HG03558 (cell line): ENCODE results near the gene ERCC6.

Experiments
- ATAC-seq: cut with Tn5 transposase; IDR thresholded peaks from one replicate; pipeline ENCODE4 v1.9.1; 2021; ENCODE audit warnings: moderate number of reproducible peaks; ENCODE audit not compliant: unreplicated experiment; ENCODE audit errors: extremely low read depth

ERCC6 gene

DNA sequence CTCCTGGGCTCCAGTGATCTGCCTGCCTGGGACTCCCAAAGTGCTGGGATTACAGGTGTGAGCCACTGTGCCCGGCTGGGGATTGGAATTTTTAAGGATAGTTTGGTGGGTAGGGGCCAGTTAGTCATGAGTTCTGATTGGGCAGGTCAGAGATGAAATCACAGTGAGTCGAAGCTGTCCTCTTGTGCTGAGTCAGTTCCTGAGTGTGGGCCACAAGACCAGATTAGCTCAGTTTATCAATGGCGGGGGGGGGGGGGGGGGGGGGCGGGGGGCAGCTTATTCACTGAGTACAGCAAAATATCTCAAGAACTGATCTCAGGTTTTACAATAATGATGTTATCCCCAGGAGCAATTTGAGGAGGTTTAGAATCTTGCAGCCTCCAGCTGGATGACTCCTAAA is 11.6 kb upstream of the ERCC6 start:
- no peak for ATAC-seq

DNA sequence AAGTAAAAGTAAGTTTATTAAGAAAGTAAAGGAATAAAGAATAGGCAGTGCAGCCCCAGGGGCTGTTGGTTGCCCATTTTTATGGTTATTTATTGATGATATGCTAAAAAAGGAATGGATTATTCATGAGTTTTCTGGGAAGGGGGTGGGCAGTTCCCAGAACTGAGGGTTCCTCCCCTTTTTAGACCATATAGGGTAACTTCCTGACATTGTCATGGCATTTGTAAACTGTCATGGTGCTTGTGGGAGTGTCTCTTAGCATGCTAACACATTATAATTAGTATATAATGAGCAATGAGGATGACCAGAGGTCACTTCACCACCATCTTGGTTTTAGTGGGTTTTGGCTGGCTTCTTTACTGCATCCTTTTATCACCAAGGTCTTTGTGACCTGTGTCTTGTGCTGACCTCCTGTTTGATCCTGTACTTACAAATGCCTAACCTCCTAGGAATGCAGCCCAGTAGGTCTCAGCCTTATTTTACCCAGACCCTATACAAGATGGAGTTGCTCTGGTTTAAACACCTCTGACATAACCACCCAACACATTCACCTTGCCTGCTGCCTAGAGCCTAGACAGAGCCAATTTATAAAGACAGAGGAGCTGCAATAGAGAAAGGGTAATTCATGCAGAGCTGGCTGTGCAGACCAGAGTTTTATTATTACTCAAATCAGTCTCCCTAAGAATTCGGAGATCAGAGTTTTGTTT is 10.9 kb upstream of the ERCC6 start:
- ATAC-seq = no peak

DNA sequence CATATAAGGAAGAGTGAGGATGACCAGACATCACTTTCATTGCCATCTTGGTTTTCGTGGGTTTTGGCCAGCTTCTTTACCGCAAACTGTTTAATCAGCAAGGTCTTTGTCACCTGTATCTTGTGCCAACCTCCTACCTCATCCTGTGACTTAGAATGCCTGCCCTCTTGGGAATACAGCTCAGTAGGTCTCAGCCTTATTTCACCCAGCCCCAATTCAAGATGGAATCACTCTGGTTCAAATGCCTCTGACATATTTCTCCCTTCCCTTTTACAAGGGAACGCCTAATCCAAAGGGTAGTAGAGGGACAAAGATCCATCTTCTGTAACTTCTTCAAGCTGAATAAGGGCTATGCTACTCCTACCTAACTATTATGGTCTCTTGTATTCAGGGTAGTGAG is 4.7 kb upstream of the ERCC6 start:
- no peak for ATAC-seq

DNA sequence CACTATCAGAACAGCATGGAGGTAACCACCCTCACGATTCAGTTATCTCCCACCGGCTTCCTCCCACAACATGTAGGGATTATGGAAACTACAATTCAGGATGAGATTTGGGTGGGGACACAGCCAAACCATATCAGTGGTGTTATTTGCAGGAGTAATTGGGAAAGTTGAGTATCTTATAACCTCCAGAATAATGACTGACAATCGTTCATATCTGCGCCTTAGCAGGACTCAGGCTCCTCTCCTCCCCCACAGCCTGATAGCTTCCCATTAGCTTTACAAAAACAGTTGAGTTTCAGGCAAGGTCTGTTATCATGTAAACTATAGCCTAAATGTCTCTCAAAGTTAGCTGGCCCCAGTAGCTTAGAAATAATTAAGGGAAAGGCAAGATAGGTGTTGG is 3.4 kb upstream of the ERCC6 start:
- no peak for ATAC-seq

DNA sequence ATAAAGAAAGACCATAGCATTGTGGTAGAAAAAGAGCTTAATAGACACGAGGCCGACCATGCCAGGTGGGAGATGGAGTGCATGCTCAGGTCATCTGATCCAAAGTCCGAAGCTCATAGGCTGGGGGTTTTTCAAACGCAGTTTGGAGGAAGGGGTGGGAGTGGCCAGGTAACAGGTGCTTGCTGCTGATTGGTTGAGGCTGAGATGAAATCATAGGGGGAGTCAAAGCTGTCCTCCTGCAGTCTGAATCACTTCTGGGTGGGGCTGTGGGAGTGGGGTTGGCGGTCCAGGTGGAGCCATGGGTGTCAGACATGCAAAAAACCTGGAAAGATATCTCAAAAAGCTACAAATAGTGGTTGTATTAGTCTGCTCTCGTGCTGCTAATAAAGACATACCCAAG is 2.8 kb upstream of the ERCC6 start:
- no peak for ATAC-seq

DNA sequence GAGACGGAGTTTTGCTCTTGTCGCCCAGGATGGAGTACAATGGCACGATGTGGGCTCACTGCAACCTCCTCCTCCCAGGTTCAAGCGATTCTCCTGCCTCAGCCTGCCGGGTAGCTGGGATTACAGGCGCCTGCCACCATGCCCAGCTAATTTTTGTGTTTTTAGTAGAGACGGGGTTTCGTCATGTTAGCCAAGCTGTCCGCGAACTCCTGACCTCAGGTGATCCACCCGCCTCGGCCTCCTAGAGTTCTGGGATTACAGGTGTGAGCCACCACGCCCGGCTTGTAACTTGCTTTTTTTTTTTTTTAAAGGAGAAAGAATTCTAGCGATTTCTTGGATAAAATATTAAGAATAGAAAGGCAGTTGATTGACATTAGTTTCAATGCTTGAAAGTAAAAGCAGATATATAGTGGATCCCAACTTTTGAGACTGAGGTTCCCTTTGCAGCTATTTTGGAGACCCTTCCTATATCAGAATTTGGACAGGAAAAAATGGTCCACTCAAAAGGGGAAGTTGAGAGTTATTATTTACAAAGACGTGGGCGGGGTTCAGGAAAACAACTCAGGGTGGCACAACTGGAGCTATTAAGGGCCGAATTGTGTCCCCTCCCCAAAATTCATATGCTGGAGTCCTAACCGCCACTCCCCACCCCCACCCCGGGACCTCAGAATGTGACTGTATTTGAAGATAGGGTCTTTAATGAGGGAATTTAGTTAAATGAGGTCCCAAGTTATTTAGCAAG is 1.3 kb upstream of the ERCC6 start:
- no peak for ATAC-seq

DNA sequence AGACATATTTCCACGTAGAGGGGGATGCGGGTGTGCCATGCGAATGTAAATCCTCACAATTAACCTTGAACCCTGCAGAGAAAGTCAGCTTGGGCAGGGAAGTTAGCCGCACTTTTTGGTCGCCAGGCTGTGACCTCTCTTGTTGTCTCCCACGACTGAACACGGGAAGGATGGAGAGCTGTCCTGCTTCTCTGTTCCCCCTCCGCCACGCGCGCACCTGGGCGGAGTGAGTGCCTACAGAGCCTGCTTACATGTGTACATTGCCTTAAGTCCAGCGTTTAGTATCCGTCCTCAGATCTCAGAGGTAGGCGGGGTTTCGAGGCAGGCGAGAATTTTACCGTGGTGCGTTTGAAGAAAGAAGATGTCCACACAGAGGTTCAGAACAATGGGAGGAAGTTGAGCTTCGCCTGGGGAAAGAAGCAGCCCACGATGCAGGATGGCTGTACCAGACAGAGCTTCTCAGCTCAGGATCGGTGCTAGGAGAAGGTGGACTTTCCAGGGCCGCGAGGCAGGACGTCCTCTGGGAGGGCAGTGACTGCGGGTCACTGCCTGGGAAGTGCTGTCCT is 482 bp upstream of the ERCC6 start:
- ATAC-seq = no peak

DNA sequence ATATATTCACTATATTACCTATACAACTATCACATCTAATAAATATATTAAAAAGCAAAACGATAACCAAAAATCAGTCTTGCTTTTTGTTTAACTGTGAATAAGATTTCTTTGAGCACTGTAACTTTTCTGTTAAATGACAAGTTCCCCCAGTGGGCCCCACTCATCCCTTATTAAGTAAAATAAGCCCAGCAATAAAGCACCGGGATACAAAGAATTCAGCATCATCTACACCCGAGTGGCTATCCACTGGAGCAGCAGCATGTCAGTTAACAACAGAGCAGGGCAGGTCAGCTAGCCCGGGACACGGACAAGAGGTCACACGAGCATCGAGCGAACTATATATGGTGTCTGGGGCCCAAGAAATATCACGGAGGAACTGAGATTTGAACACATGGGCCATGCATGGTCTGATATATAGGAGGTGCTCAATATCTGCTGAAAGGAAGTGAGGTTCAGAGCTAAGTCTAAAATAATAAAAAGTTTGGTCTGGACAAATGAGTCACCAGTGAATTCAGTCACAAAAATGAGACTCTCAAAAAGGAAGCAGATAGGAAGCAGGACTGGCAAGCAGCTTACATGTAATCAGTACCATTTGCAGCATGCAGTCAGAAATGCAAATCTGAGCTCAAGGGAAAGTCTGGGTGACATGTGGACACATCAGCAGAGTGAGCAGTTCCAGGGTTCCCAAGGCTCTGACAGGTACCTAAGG is 4.1 kb downstream of the ERCC6 start:
- ATAC-seq = peak; percentile 51

DNA sequence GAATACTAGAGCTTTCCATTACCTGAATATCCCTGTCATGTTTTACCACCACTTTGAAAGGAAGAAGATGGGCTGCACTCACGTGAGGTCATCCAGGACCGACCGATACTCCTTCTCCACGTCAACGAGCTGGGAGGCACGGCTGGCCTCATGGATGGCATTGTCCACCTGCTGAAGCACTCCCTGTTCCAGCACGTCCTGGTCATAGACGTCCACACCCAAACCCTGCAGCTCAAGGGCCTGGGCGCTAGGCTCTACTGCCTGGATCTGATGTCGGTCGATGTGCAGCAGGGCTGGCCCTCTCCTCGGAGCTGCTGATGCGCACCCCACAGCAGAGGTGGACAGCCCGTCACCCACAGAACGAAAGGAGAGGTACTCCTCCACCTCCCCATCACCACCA is 6.5 kb downstream of the ERCC6 start:
- ATAC-seq = no peak

DNA sequence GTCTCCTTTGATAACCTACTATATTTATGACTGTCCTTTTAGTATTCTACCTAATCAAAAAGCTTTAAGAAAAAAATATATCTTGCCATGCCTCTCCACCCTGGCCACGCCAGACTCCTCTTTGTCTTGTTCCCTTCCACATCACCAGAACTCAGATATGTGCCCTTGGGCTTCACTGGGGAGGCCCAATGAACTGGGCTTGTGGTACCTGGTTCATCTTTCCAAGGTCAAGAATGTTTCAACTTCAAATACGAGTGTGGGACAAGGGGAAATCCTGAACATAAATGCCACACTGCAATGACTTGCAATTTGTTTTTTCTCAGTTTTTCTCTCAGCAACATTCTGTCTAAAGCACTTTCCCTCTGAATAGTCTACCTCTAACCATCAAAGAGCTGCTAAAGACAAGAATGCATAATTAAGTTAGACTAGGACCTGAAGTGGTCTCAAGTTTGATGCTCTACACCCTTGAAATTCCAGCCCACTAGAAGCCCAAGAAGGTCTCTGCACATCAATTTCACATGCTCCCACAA is 9.9 kb downstream of the ERCC6 start:
- no peak for ATAC-seq

DNA sequence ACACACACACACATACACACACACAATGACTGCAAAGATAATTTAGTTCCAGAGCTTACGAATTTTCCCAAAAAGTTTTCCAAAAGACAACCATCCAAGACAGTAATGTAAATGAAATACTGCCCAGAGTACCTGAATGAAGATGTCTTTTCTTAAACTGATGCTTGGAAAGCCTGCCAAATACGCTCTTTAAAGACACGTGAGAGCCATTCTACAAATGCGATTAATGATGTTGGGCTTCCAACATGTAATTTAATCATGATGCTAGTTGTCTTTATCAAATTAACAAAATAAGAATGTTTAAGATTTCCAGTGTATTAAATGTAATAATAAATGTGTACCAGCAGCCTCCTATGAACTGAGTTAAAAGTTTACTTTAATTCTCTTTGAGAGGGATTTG is 11.1 kb downstream of the ERCC6 start:
- ATAC-seq = no peak

DNA sequence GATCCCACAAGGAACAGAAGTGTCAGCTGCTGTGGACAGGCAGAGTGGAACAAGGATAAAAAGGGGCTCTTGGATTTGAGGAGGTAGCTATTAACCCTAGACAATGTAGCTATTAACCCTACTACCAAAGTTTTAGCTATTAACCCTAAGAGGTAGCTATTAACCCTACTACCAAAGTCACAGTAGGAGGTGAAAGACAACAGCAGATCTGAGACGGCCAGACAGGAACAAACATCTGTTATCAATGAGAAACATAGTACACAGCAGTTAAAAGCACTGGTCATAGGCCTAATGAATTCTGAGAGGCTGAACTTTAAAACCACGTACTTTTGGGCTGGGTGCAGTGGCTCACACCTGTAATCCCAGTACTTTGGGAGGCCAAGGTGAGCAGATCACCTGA is 11.9 kb downstream of the ERCC6 start:
- ATAC-seq = no peak

DNA sequence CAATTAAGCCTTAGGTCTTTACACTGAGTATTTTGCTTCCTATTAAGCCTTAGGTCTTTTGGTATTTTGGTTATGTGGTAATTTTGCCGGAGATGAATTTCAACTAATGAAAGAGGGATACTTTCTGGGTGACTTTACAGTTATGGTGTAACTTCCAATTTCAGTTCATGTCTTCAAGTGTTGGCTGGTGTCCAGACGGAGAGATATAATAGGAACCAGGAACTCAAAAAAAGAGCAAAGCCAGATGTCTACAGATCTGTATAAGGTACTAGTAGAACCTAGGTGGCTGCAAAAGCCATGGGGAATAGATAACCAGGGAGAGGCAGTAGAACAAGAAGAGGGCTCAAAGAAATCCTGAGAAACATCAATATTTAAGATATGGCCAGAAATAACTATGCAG is 12.3 kb downstream of the ERCC6 start:
- ATAC-seq = no peak

DNA sequence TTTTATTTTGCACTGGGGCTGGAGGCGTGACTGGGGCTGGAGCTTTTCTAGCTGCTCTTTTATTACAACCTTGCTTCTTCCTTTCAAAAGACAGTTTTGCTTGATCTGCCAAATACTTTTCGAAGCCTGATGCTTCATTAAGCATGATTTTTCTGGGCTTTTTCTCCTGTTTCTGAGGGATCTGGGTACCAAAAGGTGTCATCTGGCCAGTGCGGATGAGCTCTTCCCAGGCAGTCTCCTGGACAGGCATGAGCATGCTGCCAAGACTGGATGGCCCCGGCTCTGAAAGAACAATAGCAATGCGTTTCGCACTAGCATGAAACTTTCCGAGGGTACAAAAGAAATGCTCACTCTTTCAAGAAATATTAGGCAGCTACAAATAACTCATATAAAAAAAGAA is 14.4 kb downstream of the ERCC6 start:
- no peak for ATAC-seq

DNA sequence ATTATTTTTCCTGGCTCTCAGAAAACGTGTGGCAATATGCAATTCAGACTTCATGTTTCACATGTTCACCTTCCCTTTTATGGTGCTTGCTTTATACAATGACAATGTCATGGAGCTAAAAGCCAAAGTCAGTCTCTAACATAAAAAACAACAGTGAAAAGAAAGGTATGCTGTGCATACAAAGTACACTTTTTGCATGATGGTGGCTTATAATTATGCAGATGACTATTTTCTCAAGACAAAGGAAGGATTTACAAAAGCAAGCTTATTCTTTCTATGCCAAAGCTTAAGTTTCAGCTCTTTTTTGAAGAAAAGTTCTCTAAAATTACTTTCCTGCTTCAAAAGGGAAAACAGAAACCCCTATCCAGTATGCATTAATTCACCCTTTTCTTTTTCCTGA is 15.6 kb downstream of the ERCC6 start:
- ATAC-seq = no peak

DNA sequence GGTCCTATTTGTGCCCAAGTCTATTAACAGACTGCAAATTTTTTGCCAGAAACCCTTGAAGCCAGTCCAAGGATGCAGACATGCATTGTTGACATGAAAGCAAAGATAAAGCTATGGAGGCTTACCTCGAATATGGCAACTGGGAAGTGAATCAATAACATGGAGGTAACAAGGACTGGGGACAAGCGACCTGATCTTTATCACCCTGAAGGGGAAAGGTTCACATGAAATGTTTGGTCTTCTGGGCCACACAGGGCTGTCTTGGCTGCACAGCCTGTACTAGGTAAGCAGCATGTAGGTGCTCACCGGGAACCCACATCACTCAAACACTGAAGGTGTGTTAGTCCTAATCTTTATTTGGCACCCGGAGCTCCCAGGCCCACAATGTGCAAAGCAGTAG is 17.9 kb downstream of the ERCC6 start:
- ATAC-seq = no peak

DNA sequence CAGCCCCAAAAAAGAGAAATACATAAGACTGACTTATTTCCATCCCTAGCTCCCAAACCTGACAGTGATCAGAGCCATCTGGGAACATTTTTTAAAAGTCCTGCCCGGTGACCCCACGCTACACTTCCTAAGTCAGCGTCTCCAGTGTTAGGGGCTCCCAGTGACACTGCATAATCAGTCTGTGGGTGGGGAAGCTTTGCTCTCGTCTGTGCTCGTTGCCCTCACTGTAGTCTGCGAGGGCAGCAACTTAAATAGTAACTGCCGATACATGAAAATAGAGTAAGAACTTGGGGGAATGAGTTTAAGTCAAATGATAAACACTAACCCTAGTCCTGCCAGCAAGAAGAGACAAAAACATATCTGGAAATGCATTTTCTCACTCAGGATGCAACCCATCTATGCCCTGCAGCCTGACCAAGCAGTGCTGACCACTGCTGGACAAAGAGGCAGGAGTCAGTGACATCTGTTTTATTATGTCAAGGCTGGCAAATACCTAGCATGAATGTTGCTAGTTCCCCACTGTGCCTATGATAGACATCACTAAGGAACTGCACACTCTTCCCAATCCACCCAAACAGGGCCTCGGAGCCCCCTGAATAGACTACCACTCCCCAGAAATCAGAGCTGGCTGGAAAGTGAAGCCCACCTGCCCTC is 18.7 kb downstream of the ERCC6 start:
- no peak for ATAC-seq

DNA sequence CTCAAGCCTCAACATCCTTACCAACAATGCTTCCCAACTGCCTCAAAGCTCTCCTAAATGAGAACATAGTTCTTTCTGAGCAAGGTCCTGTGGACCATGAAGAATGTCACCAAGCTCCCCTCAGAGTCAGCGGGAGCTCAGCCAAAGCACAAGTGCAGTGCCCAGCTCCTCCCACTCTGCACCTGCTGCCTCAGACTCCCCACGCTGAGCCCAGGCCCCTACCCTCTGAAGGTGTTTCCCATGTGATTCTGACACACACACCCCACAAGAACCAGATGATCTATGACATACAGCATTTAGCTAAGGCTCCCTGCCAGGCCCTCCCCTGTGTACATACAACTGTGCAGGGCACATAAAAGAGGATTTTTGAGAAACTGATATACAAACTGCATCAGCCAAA is 19.2 kb downstream of the ERCC6 start:
- ATAC-seq = no peak

DNA sequence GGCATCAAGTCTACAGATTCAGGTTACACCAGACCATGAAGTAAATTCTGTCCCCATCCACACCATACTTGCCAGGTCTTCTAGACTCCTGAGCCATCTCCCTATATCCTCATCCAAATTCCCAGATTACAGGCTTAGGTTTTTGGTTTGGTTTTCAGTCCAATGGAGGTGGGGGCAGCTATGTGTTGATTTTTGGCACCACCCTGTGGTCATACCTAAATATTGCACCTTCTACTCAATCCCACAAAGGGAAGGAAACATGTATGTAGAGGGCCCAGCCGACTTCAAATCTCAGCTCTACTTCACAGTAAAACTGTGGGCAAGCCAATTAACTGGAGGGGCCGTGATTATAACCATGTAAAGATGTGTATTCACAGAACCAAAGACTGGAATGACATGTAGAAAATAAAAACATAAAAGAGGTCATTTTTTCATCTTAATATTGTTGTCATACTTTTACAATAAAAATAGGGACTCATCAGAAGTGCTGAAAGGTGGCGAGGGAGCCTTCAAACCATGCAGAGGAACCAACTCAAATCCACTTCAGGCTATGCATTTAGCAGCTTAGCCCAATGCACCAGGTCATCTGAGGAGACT is 19.8 kb downstream of the ERCC6 start:
- ATAC-seq = no peak

DNA sequence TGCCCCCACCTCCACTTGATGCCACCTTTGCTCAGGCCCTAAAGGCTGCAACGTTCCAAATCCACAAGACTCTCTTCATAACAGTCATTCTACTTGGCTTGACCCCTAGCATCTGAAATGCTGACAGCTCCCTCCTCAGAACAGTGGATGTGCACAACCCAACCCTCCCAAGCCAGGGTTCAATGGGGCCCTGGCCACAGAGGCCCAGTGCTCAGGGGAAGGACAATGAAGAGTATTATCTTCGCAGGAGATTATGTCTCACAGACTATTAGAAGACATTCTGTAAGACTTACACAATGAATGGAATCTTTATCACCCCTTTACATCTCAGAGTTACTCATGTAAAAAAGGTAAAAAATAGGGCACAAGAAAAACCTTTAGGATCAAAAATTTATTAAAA is 20.4 kb downstream of the ERCC6 start:
- no peak for ATAC-seq
